ENCODE results near the gene GALNT16.

DNA sequence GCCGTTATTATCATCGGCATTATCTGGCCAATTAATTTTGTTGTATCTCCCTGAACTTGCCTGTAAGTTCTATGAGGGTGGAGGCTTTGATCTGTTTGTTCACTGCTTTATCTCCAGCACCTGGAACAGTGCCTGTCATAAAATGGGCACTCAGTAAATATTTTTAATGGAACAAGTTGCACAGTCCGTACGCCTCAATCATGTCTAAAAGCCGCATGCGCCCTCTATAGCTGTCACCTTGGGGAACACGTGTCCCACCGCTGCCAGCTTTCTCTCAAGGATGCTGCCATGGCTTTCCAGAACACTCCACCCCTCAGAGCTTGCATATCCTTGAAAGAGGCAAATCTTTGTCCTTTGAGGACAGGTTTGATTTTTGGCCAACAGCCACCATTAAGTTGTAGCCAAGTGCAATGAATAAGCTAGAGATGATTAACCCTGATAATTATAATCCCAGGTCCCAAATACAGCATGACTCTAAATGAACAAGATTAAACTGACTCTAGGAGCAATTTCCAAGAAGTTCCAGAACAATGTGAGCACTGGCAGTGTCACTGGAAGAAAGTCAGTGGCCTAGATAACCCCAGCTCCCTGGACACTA lies 83.1 kb downstream of the GALNT16 start:
- TF ChIP-seq POLR2A (IDR thresholded peaks at IDR 0.05) = no peak
- TF ChIP-seq, protein P1, sequence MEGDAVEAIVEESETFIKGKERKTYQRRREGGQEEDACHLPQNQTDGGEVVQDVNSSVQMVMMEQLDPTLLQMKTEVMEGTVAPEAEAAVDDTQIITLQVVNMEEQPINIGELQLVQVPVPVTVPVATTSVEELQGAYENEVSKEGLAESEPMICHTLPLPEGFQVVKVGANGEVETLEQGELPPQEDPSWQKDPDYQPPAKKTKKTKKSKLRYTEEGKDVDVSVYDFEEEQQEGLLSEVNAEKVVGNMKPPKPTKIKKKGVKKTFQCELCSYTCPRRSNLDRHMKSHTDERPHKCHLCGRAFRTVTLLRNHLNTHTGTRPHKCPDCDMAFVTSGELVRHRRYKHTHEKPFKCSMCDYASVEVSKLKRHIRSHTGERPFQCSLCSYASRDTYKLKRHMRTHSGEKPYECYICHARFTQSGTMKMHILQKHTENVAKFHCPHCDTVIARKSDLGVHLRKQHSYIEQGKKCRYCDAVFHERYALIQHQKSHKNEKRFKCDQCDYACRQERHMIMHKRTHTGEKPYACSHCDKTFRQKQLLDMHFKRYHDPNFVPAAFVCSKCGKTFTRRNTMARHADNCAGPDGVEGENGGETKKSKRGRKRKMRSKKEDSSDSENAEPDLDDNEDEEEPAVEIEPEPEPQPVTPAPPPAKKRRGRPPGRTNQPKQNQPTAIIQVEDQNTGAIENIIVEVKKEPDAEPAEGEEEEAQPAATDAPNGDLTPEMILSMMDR (IDR thresholded peaks at IDR 0.05) = no peak
